Spleen (tissue), 11 donors: Measurements from ENCODE around the gene EEF1G. TPM values are rescaled to one million over a fixed set of nuclear protein-coding genes. Genes with fewer than 3 reads are reported as not detected.

Experiments used
- DNase-seq: peaks from one replicate; pipeline ENCODE4 v3.0.0-alpha.2; 2020
- H3K27ac ChIP-seq, 8 donors: fragments of 200-600 bp; sonication (generic) in 7 of 8; 1 replicate in 4 of 8; 2 replicates in 4 of 8; pipeline versions ENCODE4 v1.5.0 to v1.8.0; 2016 to 2021; ENCODE audit warnings: inconsistent platforms in 4 of 8, mild to moderate bottlenecking in 4 of 8, moderate library complexity in 1 of 8
- H3K27me3 ChIP-seq, 7 donors: fragments of 200-600 bp; sonication (generic) in 6 of 7; replicated peaks in 1 of 7; 1 replicate in 4 of 7; 2 replicates in 3 of 7; pipeline versions ENCODE4 v1.5.0 to v1.8.0; 2016 to 2021; ENCODE audit warnings: inconsistent platforms in 3 of 7, mild to moderate bottlenecking in 1 of 7
- H3K36me3 ChIP-seq, 6 donors: fragments of 200-600 bp; sonication (generic) in 5 of 6; 1 replicate in 4 of 6; 2 replicates in 2 of 6; pipeline versions ENCODE4 v1.5.0 to v1.8.0; 2016 to 2021; ENCODE audit warnings: inconsistent platforms in 2 of 6
- H3K4me1 ChIP-seq, 6 donors: fragments of 200-600 bp; sonication (generic) in 5 of 6; 1 replicate in 3 of 6; 2 replicates in 3 of 6; pipeline versions ENCODE4 v1.5.0 to v1.8.0; 2016 to 2021; ENCODE audit warnings: inconsistent platforms in 3 of 6
- H3K4me3 ChIP-seq, 8 donors: fragments of 200-600 bp; sonication (generic) in 7 of 8; 1 replicate in 4 of 8; 2 replicates in 4 of 8; pipeline versions ENCODE4 v1.5.0 to v1.8.0; 2016 to 2021; ENCODE audit warnings: inconsistent platforms in 4 of 8, mild to moderate bottlenecking in 4 of 8, moderate library complexity in 2 of 8
- H3K9me3 ChIP-seq, 8 donors: fragments of 200-600 bp; sonication (generic) in 7 of 8; 1 replicate in 4 of 8; 2 replicates in 4 of 8; pipeline versions ENCODE4 v1.5.0 to v1.8.0; 2016 to 2021; ENCODE audit warnings: inconsistent platforms in 4 of 8
- POLR2A ChIP-seq, 3 donors: fragments of 450-650 bp; IDR thresholded peaks; one replicate each; pipeline ENCODE4 v1.5.1; 2017; ENCODE audit warnings: antibody characterized with exemption in 3 of 3, mild to moderate bottlenecking in 1 of 3
- POLR2AphosphoS5 ChIP-seq, 3 donors: sonication (generic); formaldehyde crosslinking; IDR thresholded peaks; one replicate each; pipeline ENCODE4 v1.5.1; 2017; ENCODE audit warnings: antibody characterized with exemption in 3 of 3
- WGBS, 5 donors: extraction: QIAGEN DNeasy Blood & Tissue Kit in 3 of 5; methylation state at CpG; one replicate each; pipeline versions ENCODE4 v1.1.5 to v1.1.7; 2013 to 2018; 5-methylcytosine and 5-hydroxymethylcytosine counted together
- intact Hi-C: fragments of 100-400 bp; cut with DNase I; formaldehyde crosslinking; loops from one replicate; pipeline ENCODE4 v1.15.0; 2023; ENCODE audit warnings: low total_unique reads
- polyA plus RNA-seq, 3 donors: library from polyadenylated mRNA; stranded (reverse); fragments of 200-250 nt; gene quantifications; one replicate each; pipeline ENCODE4 v1.2.1, GENCODE V29; 2013
- total RNA-seq, 7 donors: library from RNA; depleted of rRNA in 3 of 7; stranded (reverse); fragments of >200 nt in 3 of 7; fragmentation: NEBNext Ultra II Directional in 4 of 7; extraction: Animal tissue kit (Norgen Biotek cat#: 25700) in 4 of 7; gene quantifications; one replicate each; pipeline versions ENCODE4 v1.1.0 to v1.2.1, GENCODE V29; 2016 to 2021
- TF ChIP-seq, protein P1 (sequence below), 11 experiments: fragments of 200-600 bp in 7 of 11; fragments of 450-650 bp in 4 of 11; sonication (generic) in 4 of 11; IDR thresholded peaks in 8 of 11; conservative IDR thresholded peaks in 3 of 11; 1 replicate in 7 of 11; 2 replicates in 4 of 11; pipeline versions ENCODE4 v1.4.0 to v1.8.0; 2016 to 2021; ENCODE audit warnings: antibody characterized with exemption in 11 of 11, inconsistent platforms in 4 of 11, mild to moderate bottlenecking in 1 of 11
- donor health status: healthy with polysubstance abuse.
- donor health status: DM: no; HTN: no; CAD: no; lungs with moderate emphysema.
- donor health status: DM: no; HTN: no; CAD: no.
- donor health status: Bipolar disorder and iron deficiency.
- donor health status: healthy.
- donor health status: DM: no; HTN: no; CAD: no.
- donor health status: DM: yes; HTN: yes; CAD: no.

The EEF1G gene
- total and polyA plus RNA-seq, 10 donors, result 989 to 2,501 (median 1,368) TPM

GRCh38 chr11:62578541-62578940, 4.8 kb upstream of the EEF1G start:
- H3K27ac ChIP-seq, result peak overlapping the region in 5 of 8 donors; percentile 69 to 91 (median 87)
- H3K27me3 ChIP-seq, result no peaks in the 10 kb centered on the region
- H3K4me3 ChIP-seq, result no peak overlapping the region
- H3K4me1 ChIP-seq, result peaks cover 15 to 44% (median 32%) of the 10 kb centered on the region in 6 donors
- DNase-seq, result peak; percentile 71
- H3K9me3 ChIP-seq, result no peaks in the 10 kb centered on the region
- 96 to 98% (median 97%) methylated on average over 11 of the region's 11 CpGs for WGBS, 5 donors
- TF ChIP-seq POLR2A (IDR thresholded peaks at IDR 0.05) (no peak), POLR2AphosphoS5 (IDR thresholded peaks at IDR 0.05) (no peak)
- TF ChIP-seq, protein P1, sequence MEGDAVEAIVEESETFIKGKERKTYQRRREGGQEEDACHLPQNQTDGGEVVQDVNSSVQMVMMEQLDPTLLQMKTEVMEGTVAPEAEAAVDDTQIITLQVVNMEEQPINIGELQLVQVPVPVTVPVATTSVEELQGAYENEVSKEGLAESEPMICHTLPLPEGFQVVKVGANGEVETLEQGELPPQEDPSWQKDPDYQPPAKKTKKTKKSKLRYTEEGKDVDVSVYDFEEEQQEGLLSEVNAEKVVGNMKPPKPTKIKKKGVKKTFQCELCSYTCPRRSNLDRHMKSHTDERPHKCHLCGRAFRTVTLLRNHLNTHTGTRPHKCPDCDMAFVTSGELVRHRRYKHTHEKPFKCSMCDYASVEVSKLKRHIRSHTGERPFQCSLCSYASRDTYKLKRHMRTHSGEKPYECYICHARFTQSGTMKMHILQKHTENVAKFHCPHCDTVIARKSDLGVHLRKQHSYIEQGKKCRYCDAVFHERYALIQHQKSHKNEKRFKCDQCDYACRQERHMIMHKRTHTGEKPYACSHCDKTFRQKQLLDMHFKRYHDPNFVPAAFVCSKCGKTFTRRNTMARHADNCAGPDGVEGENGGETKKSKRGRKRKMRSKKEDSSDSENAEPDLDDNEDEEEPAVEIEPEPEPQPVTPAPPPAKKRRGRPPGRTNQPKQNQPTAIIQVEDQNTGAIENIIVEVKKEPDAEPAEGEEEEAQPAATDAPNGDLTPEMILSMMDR (IDR thresholded peaks at IDR 0.05 in 8 of 11, conservative IDR thresholded peaks at IDR 0.05 in 3 of 11), result no peak
- intact Hi-C loops, result no loop called here
- peaks cover 0 to 82% (median 56%) of the 10 kb centered on the region in 6 donors for H3K36me3 ChIP-seq

DNA sequence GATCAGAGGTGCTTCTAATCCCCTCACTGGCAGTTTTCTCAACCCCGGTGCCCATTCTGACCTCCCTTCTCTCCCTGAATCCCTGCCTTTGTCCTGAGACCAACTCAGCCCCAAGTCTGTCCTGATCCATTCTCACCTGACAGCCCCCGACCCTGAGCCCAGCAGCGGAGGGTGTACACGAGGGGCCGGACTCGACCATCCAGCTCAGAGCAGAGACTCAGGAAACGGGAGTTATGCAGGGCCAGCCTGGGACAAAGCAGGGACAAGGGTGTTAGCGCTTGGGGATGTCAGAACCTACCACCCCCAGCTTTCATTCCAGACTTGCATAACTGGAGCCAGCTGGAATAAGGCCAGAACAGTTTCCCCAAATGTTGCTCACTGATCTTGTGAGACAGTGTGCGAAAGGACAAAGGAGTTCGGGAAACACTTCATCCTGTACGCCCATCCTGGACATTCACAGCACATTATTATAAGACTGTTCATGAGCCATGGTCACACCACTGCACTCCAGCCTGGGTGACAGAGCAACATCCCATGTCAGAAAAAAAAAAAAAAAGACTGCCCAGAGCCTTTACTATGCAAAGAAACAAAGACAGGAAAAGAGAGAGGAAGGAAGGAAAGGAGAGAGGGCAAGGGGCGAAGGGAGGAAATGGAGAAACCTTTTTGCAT, 3.5 kb upstream of the EEF1G start:
- peaks cover 22 to 56% (median 41%) of the 10 kb centered on the region in 6 donors for H3K4me1 ChIP-seq
- TF ChIP-seq POLR2AphosphoS5 (IDR thresholded peaks at IDR 0.05), result peak in 2 of 3 donors; percentile 47 to 48
- TF ChIP-seq, protein P1 (IDR thresholded peaks at IDR 0.05 in 8 of 11, conservative IDR thresholded peaks at IDR 0.05 in 3 of 11), result no peak
- peak overlapping the region in 1 of 8 donors; percentile 14 for H3K4me3 ChIP-seq
- H3K27ac ChIP-seq, result peak overlapping the region; percentile 58 to 91 (median 86)
- intact Hi-C loops, result no loop called here
- no peaks in the 10 kb centered on the region for H3K27me3 ChIP-seq
- DNase-seq, result peak; percentile 78
- WGBS, 5 donors, result 57 to 77% (median 64%) methylated on average over 12 of the region's 12 CpGs
- no peaks in the 10 kb centered on the region for H3K9me3 ChIP-seq
- peaks cover 0 to 75% (median 53%) of the 10 kb centered on the region in 6 donors for H3K36me3 ChIP-seq

DNA sequence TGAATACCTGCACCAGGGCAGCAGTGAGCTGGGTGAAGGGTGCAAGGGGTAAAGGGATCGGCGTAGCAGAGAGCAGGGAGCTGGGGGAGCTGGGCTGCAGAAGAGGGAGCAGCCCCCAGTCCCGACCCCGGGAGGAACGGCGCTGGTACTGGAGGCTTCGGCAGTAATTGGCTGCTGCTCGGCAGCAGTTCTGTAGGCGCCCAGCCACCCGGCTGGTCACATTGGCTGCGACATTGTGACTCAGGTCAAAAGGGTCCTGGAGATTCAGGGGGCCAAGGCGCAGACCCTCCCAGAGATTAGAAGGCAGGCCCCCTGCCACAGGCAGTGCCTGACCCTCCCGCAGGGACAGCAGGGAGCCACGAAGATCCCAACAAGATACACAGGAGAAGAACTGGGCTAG, 2.1 kb upstream of the EEF1G start:
- H3K4me1 ChIP-seq, result peaks cover 29 to 69% (median 48%) of the 10 kb centered on the region in 6 donors
- H3K36me3 ChIP-seq, result peaks cover 0 to 75% (median 53%) of the 10 kb centered on the region in 6 donors
- H3K9me3 ChIP-seq, result no peaks in the 10 kb centered on the region
- DNase-seq, result peak; percentile 76
- intact Hi-C loops, result no loop called here
- peak overlapping the region; percentile 69 to 94 (median 89) for H3K27ac ChIP-seq
- H3K27me3 ChIP-seq, result no peaks in the 10 kb centered on the region
- TF ChIP-seq POLR2A (IDR thresholded peaks at IDR 0.05) (no peak), POLR2AphosphoS5 (IDR thresholded peaks at IDR 0.05) (no peak)
- TF ChIP-seq, protein P1 (IDR thresholded peaks at IDR 0.05 in 8 of 11, conservative IDR thresholded peaks at IDR 0.05 in 3 of 11), result no peak
- WGBS, 5 donors, result 84 to 94% (median 89%) methylated on average over 10 to 14 of the region's 14 CpGs
- H3K4me3 ChIP-seq, result peak overlapping the region in 3 of 8 donors; percentile 76 to 90 (median 78)

DNA sequence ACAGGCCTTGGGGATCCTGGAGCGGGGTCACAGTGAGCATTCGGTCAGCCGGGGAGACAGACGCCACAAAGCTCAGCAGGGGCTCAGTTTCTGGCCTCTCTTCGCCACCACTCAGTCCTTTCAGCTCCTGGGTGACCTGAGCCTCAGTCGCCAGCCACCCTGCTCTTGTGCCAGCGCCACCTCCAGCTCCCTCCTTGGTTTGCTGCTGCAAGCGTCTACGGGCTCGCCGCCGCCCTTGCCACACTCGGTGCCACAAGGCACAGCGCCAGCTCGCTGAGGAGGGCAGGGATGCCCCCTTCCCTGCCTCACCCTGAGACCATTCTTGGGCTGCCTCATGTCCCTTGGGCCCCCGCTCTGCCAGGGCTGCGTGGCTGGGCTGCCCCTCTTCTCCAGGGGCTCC, 1.5 kb upstream of the EEF1G start:
- intact Hi-C loops, result no loop called here
- Histone ChIP-seq H3K27me3 (no peaks in the 10 kb centered on the region), H3K9me3 (no peaks in the 10 kb centered on the region), H3K36me3 (peaks cover 0 to 75% (median 55%) of the 10 kb centered on the region in 6 donors), H3K4me3 (peak overlapping the region in 7 of 8 donors; percentile 67 to 90 (median 76)), H3K4me1 (peaks cover 32 to 76% (median 54%) of the 10 kb centered on the region in 6 donors), H3K27ac (peak overlapping the region; percentile 11 to 94 (median 89))
- 54 to 77% (median 63%) methylated on average over 17 of the region's 17 CpGs for WGBS, 5 donors
- DNase-seq, result peak; percentile 85
- TF ChIP-seq, protein P1 (IDR thresholded peaks at IDR 0.05 in 8 of 11, conservative IDR thresholded peaks at IDR 0.05 in 3 of 11), result no peak
- peak in 2 of 3 donors; percentile 14 to 23 for TF ChIP-seq POLR2AphosphoS5 (IDR thresholded peaks at IDR 0.05)
